HepG2 (cell line): Measurements from ENCODE around the gene ATP2A3. TPM values are rescaled to one million over a fixed set of nuclear protein-coding genes. Genes with fewer than 3 reads are reported as not detected.
A peak's percentile ranks its signal among the peaks of the same experiment; 100 is the strongest.

Experiments used
- ARNTL ChIP-seq: sonication (generic); formaldehyde crosslinking; IDR thresholded peaks from 2 replicates; pipeline ENCODE4 v1.4.0; 2020; ENCODE audit warnings: mild to moderate bottlenecking, missing genetic modification reagents
- ATF5 ChIP-seq: sonication (generic); formaldehyde crosslinking; IDR thresholded peaks from 2 replicates; pipeline ENCODE4 v1.4.0; 2020; ENCODE audit warnings: mild to moderate bottlenecking, low read depth, missing genetic modification reagents
- CREB3 ChIP-seq: sonication (generic); formaldehyde crosslinking; IDR thresholded peaks from 2 replicates; pipeline ENCODE4 v1.5.0; 2020; ENCODE audit warnings: missing genetic modification reagents
- FOXA3 ChIP-seq: IDR thresholded peaks from 2 replicates; pipeline ENCODE4 v1.6.1; 2016; ENCODE audit warnings: missing genetic modification reagents, missing compliant biosample characterization
- GZF1 ChIP-seq: sonication (generic); formaldehyde crosslinking; IDR thresholded peaks from 2 replicates; pipeline ENCODE4 v1.5.1; 2020; ENCODE audit warnings: mild to moderate bottlenecking, missing genetic modification reagents
- HINFP ChIP-seq: sonication (generic); formaldehyde crosslinking; IDR thresholded peaks from 2 replicates; pipeline ENCODE4 v1.4.0; 2020; ENCODE audit warnings: low read depth, mild to moderate bottlenecking, missing genetic modification reagents
- IRF1 ChIP-seq: sonication (generic); formaldehyde crosslinking; IDR thresholded peaks from 2 replicates; pipeline ENCODE4 v1.4.0; 2020; ENCODE audit warnings: low read depth, mild to moderate bottlenecking, missing genetic modification reagents
- MIER2 ChIP-seq: IDR thresholded peaks from 2 replicates; pipeline ENCODE4 v1.6.1; 2016; ENCODE audit warnings: missing biosample characterization, missing genetic modification reagents
- RFX3 ChIP-seq: IDR thresholded peaks from 2 replicates; pipeline ENCODE4 v1.6.1; 2016; ENCODE audit warnings: missing biosample characterization, missing genetic modification reagents
- SMARCC2 ChIP-seq: fragments of 450-650 bp; IDR thresholded peaks from 2 replicates; pipeline ENCODE4 v1.6.1; 2017; ENCODE audit warnings: antibody characterized with exemption, mild to moderate bottlenecking
- ZBTB1 ChIP-seq: sonication (generic); formaldehyde crosslinking; IDR thresholded peaks from 2 replicates; pipeline ENCODE4 v1.4.0; 2020; ENCODE audit warnings: missing genetic modification reagents, borderline replicate concordance
- ZBTB4 ChIP-seq: sonication (generic); formaldehyde crosslinking; IDR thresholded peaks from 2 replicates; pipeline ENCODE4 v1.4.0; 2020; ENCODE audit warnings: missing genetic modification reagents, mild to moderate bottlenecking, borderline replicate concordance
- ZEB1 ChIP-seq: IDR thresholded peaks from 2 replicates; pipeline ENCODE4 v1.6.1; 2012; ENCODE audit warnings: mild to moderate bottlenecking, low read depth, inconsistent platforms; ENCODE audit not compliant: insufficient replicate concordance
- ZKSCAN1 ChIP-seq: fragments of 150-350 bp; IDR thresholded peaks from 2 replicates; pipeline ENCODE4 v1.6.1; 2014; ENCODE audit warnings: low read length
- ZNF230 ChIP-seq: sonication (generic); formaldehyde crosslinking; IDR thresholded peaks from 2 replicates; pipeline ENCODE4 v1.4.0; 2020; ENCODE audit warnings: mild to moderate bottlenecking, missing genetic modification reagents
- ZNF503 ChIP-seq: sonication (generic); formaldehyde crosslinking; IDR thresholded peaks from 2 replicates; pipeline ENCODE4 v1.4.0; 2020; ENCODE audit warnings: missing genetic modification reagents
- ZNF569 ChIP-seq: sonication (generic); formaldehyde crosslinking; IDR thresholded peaks from 2 replicates; pipeline ENCODE4 v1.5.0; 2020; ENCODE audit warnings: mild to moderate bottlenecking, missing genetic modification reagents, moderate library complexity, borderline replicate concordance
- ZNF619 ChIP-seq: sonication (generic); formaldehyde crosslinking; IDR thresholded peaks from 2 replicates; pipeline ENCODE4 v1.4.0; 2020; ENCODE audit warnings: mild to moderate bottlenecking, missing genetic modification reagents
- ZNF629 ChIP-seq: sonication (generic); formaldehyde crosslinking; conservative IDR thresholded peaks from 2 replicates; pipeline ENCODE4 v1.5.0; 2020; ENCODE audit warnings: missing genetic modification reagents
- ZNF768 ChIP-seq: sonication (generic); formaldehyde crosslinking; IDR thresholded peaks from 2 replicates; pipeline ENCODE4 v1.4.0; 2020; ENCODE audit warnings: missing genetic modification reagents
- ZNF781 ChIP-seq: sonication (generic); formaldehyde crosslinking; IDR thresholded peaks from 2 replicates; pipeline ENCODE4 v1.5.1; 2020; ENCODE audit warnings: borderline replicate concordance, mild to moderate bottlenecking, missing genetic modification reagents; ENCODE audit errors: not compliant biosample characterization
- polyA plus RNA-seq, 8 experiments: library from polyadenylated mRNA; depleted of rRNA in 3 of 8; stranded (reverse) in 7 of 8; unstranded in 1 of 8; fragments of >200 nt; fragmentation: Illumina TruSeq in 4 of 8; extraction: Trizol in 4 of 8; gene quantifications; 2 replicates each; pipeline versions ENCODE4 v1.2.1 to v1.2.3, GENCODE V29; 2011 to 2016; ENCODE audit warnings: low read depth in 4 of 8, missing spikeins in 1 of 8, mixed read lengths in 1 of 8; ENCODE audit not compliant: insufficient read depth in 1 of 8
- total RNA-seq, 5 experiments: library from RNA; depleted of rRNA; stranded (reverse); fragments of >200 nt; fragmentation: Illumina TruSeq; extraction: Trizol; gene quantifications; 2 replicates each; pipeline ENCODE4 v1.2.3, GENCODE V29; 2016; ENCODE audit warnings: low read depth in 1 of 5

Gene ATP2A3
- total and polyA plus RNA-seq, 2 of the 13 experiments (the other 11 are each of a cell fraction or from before 2014, with no cell fraction given): 0.07 TPM; not detected in 1

GRCh38 chr17:3926860-3927627 lies 37.2 kb downstream of the ATP2A3 start (continued):
- TF ChIP-seq ZBTB4 (CRISPR knock-in tag): no peak
- TF ChIP-seq RFX3 (CRISPR knock-in tag): no peak
- TF ChIP-seq ZNF629: no peak
- no peak for TF ChIP-seq SMARCC2
- no peak for TF ChIP-seq IRF1 (CRISPR knock-in tag)
- TF ChIP-seq ZBTB1 (CRISPR knock-in tag): no peak
- 0 out of 2 replicates have a peak, but pooled peaks have one; percentile 23 for TF ChIP-seq HINFP (CRISPR knock-in tag)
- TF ChIP-seq ZNF619: no peak
- 0 out of 2 replicates have a peak, but pooled peaks have one; percentile 17 for TF ChIP-seq FOXA3 (CRISPR knock-in tag)
- no peak for TF ChIP-seq ZEB1
- no peak for TF ChIP-seq ZNF230 (CRISPR knock-in tag)
- TF ChIP-seq ZNF503 (CRISPR knock-in tag): no peak
- no peak for TF ChIP-seq ZNF781 (CRISPR knock-in tag)
- TF ChIP-seq ARNTL (CRISPR knock-in tag): no peak
- TF ChIP-seq ZNF569 (CRISPR knock-in tag): no peak
- no peak for TF ChIP-seq ZKSCAN1
- TF ChIP-seq CREB3 (CRISPR knock-in tag): no peak
- TF ChIP-seq ZNF768: no peak
- no peak for TF ChIP-seq GZF1 (CRISPR knock-in tag)
- no peak for TF ChIP-seq MIER2 (CRISPR knock-in tag)
- TF ChIP-seq ATF5 (CRISPR knock-in tag): no peak
